GM21423 (cell line): ENCODE data around the gene RETREG3.

Source experiments
- ATAC-seq: cut with Tn5 transposase; IDR thresholded peaks from one replicate; pipeline ENCODE4 v1.9.1; 2021; ENCODE audit warnings: mild to moderate bottlenecking, moderate library complexity; ENCODE audit not compliant: unreplicated experiment

RETREG3 gene

DNA sequence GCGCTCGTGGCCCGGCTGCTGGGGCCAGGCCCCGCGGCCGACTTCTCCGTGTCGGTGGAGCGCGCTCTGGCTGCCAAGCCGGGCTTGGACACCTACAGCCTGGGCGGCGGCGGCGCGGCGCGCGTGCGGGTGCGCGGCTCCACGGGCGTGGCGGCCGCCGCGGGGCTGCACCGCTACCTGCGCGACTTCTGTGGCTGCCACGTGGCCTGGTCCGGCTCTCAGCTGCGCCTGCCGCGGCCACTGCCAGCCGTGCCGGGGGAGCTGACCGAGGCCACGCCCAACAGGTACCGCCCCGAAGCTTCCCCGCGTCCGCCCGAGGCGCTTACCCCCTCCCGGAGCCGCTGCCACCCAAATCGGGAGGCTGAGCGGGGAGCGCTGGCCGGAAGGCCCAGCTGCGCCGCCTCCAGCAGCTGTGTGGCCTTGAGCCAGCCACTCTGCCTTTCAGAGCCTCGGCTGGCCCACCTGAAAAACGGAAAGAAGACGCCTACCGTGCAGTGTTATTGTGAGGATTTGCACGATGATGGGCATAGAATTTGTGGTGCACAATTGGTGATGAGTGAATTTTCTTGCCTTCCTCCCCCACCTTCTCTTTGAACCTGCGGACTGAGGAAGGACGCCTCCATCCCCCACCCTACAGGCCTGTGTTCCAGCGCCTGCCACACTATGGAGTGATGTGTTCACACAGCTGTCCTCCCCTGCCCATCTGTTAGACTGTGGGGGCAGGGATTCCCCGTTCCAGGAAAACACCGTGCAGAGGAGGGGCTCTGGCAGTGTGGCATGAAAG is 72.6 kb downstream of the RETREG3 start:
- peak; percentile 67 for ATAC-seq

DNA sequence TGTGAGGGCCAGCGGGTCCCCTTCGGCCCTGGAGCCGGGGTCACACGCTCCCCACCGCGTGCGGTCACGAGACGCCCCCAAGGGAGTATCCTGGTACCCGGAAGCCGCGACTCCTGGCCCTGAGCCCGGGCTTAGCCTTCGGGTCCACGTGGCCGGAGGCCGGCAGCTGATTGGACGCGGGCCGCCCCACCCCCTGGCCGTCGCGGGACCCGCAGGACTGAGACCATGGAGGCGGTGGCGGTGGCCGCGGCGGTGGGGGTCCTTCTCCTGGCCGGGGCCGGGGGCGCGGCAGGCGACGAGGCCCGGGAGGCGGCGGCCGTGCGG is 73.2 kb downstream of the RETREG3 start, which contains the start of gene NAGLU:
Gene NAGLU, plus strand, starts transcription at position 194 of the 324 bp plus-strand sequence. Its CDS starts 32 bp downstream, at position 226.
- ATAC-seq, result peak; percentile 78

DNA sequence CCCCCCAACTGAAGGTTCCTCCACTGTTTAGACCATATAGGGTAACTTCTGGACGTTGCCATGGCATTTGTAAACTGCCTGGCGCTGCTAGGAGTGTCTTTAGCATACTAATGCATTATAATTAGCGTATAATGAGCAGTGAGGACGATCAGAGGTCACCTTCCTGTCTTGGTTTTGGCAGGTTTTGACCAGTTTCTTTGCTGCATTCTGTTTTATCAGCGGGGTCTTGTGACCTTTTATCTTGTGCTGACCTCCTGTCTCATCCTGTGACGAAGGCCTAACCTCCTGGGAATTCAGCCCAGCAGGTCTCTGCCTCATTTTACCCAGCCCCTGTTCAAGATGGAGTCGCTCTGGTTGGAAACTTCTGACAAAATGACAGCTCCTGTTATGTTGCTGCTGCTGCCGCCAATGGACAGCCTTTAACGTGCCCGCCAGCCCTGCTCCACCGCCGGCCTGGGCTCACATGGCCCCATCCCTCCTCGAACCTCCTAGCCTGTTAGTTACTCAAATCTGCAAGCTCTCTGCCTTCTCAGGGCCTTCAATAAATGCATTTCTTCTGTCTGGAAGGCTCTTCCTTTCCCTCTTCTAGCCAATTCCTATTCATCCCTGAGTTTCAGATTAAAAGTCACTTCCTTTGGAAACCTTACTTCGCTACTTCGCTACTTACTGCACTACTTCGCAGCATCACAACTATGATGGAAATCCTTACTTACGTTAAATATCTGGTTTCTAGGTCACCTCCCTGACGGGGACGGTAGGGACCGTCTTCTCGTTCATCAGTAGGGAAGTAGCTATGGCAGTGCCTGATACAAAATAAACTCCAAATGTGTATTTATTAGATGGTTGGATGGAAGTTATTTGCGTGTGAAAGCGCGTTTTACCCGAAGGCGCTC is 73.8 kb downstream of the RETREG3 start:
- ATAC-seq, result no peak

DNA sequence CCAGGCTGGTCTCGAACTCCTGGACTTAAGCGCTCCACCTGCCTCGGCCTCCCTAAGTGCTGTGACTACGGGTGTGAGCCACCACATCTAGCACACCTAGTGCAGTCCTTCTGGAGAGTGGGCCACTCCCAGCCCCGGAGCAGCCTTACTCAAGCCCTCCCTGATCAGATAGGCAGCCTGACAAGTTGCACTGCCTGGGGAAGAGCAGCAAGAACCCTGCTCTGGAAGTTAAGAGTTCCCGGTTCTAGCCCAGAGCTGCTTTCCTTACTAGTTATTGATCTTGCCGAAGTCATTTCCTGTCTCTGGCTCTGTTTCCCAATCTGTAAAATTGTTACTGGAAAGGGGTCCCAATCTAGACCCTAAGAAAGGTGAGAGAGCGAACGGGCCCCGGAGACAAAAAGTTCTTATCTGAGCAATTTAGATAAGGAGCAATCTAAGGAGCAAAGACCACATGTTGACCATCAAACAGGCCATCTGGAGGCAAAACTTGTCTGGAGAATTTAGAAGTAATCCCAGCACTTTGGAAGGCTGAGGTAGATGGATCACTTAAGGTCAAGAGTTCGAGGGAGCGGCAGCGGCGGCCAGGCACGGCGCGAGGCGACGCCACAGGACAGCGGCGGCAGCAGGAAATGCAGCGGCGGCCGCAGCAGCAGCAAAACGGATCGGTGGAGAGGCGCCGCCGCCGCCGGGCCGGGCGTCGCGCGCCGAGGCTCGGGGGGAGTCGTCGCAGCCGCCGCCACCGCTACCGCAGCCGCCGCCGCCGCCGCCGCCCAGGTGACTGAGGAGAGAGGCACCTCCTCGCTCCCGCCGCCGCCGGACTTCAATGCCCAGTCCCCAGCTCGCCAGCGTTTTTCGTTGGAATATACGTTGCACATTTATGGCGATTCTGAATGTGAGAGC is 77.5 kb downstream of the RETREG3 start:
- ATAC-seq, result no peak

DNA sequence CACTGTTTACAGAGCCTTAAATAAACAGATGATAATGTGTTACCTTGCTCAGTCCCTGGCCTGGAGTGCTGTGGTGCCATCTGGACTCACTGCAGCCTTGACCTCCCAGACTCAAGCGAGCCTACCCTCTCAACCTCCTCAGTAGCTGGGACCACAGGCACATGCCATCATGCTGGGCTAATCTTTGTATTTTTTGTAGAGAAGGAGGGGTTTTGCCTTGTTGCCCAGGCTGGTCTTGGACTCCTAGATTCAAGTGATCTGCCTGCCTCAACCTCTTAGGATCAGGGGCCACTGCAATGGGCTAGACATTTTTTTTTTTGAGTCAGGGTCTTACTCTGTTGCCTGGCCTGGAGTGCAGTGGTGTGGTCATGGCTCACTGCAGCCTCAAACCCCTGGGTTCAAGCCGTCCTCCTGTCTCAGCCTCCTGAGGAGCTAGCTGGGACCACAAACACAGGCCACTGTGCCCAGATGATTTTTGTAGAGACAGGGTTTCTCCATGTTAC is 78.2 kb downstream of the RETREG3 start:
- ATAC-seq, result no peak
